Measurements from ENCODE around the gene TSPAN31. TPM values are rescaled to one million over a fixed set of nuclear protein-coding genes. Genes with fewer than 3 reads are reported as not detected.

The TSPAN31 gene
- total and polyA plus RNA-seq, 7 donors, result 12.0 to 85.8 (median 43.2) TPM

DNA sequence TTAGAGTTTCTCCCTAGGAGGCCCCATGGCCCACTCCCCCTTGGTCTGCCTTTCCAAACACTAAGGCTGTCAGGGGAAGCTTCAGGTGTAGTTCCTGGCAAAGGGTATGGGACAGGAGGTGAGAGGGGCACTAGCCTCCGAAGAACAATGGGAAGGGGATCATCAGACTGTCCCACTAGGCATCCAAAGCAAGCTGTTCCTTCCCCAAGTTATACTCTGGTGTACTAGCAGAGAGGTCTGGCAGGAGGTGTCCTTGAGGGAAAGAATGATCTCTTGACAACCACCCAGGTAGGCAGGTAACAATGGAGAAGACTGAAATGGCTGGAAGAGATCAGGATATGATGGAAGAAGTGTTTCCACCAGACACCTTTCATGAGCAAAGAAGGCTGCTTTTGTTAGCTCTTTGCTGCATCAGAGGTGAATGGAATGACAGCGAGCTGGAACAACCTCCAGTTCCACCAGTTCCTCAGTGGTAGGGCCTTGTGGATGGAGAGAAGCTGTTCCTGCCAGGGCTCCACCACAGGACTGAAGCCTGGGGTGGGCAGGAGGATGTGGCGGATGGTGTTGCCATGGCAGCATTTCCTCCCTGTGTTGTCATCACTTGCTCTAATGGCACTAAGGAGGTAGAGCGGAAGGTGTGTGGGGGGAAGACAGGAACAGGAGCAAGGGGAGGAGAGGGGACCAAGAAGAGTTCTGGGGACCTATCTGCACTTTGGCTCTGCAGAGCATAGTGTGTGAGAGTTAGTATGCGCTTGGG is 4.0 kb upstream of the TSPAN31 start:
- WGBS, 2 donors, result 42 to 71% methylated on average over 5 of the region's 5 CpGs
- H3K4me3 ChIP-seq, result no peak overlapping the region

GRCh38 chr12:57741413-57741789 is 3.4 kb upstream of the TSPAN31 start:
- Histone ChIP-seq H3K27ac (no peak overlapping the region), H3K9me3 (no peaks in the 10 kb centered on the region), H3K4me3 (peak overlapping the region in 2 of 4 donors; percentile 8 to 20), H3K36me3 (peaks cover 0 to 2% (median under 1%) of the 10 kb centered on the region in 4 donors), H3K27me3 (peaks cover 29 to 49% (median 29%) of the 10 kb centered on the region in 3 donors), H3K4me1 (peaks cover 0 to 43% (median 40%) of the 10 kb centered on the region in 4 donors)
- intact Hi-C loops (cut with DNase I), result no loop called here
- 35 to 75% methylated on average over 1 of the region's 1 CpG for WGBS, 2 donors
- no peak for DNase-seq
- no peak for TF ChIP-seq EP300 (IDR thresholded peaks at IDR 0.05)
- TF ChIP-seq POLR2A (IDR thresholded peaks at IDR 0.05), result no peak
- TF ChIP-seq, protein P1, sequence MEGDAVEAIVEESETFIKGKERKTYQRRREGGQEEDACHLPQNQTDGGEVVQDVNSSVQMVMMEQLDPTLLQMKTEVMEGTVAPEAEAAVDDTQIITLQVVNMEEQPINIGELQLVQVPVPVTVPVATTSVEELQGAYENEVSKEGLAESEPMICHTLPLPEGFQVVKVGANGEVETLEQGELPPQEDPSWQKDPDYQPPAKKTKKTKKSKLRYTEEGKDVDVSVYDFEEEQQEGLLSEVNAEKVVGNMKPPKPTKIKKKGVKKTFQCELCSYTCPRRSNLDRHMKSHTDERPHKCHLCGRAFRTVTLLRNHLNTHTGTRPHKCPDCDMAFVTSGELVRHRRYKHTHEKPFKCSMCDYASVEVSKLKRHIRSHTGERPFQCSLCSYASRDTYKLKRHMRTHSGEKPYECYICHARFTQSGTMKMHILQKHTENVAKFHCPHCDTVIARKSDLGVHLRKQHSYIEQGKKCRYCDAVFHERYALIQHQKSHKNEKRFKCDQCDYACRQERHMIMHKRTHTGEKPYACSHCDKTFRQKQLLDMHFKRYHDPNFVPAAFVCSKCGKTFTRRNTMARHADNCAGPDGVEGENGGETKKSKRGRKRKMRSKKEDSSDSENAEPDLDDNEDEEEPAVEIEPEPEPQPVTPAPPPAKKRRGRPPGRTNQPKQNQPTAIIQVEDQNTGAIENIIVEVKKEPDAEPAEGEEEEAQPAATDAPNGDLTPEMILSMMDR (IDR thresholded peaks at IDR 0.05), result no peak
- TF ChIP-seq POLR2AphosphoS5 (IDR thresholded peaks at IDR 0.05), result no peak

More for the DNA sequence above, 4.0 kb upstream of the TSPAN31 start:
- Histone ChIP-seq H3K36me3 (no peaks in the 10 kb centered on the region), H3K27ac (no peak overlapping the region), H3K4me1 (peaks cover 0 to 49% (median 42%) of the 10 kb centered on the region in 4 donors), H3K27me3 (peaks cover 33 to 54% (median 35%) of the 10 kb centered on the region in 3 donors), H3K9me3 (no peaks in the 10 kb centered on the region)
- DNase-seq, result no peak
- TF ChIP-seq POLR2A (IDR thresholded peaks at IDR 0.05) (no peak), POLR2AphosphoS5 (IDR thresholded peaks at IDR 0.05) (no peak), EP300 (IDR thresholded peaks at IDR 0.05) (no peak)
- TF ChIP-seq, protein P1 (IDR thresholded peaks at IDR 0.05), result no peak
- intact Hi-C loops (cut with DNase I), result no loop called here

- no peak for DNase-seq
- Histone ChIP-seq H3K27me3 (peaks cover 22 to 42% (median 22%) of the 10 kb centered on the region in 3 donors), H3K4me3 (peak overlapping the region in 2 of 4 donors; percentile 8 to 20), H3K4me1 (peaks cover 0 to 36% (median 33%) of the 10 kb centered on the region in 4 donors), H3K36me3 (peaks cover 0 to 8% (median 4%) of the 10 kb centered on the region in 4 donors), H3K9me3 (no peaks in the 10 kb centered on the region), H3K27ac (no peak overlapping the region)
- TF ChIP-seq POLR2AphosphoS5 (IDR thresholded peaks at IDR 0.05) (no peak), EP300 (IDR thresholded peaks at IDR 0.05) (no peak), POLR2A (IDR thresholded peaks at IDR 0.05) (no peak)
- TF ChIP-seq, protein P1 (IDR thresholded peaks at IDR 0.05), result no peak
- intact Hi-C loops (cut with DNase I), result no loop called here
- 31 to 41% methylated on average over 14 of the region's 14 CpGs for WGBS, 2 donors
These were observed 2.7 kb upstream of the TSPAN31 start for GRCh38 chr12:57741844-57742738.

- Histone ChIP-seq H3K27ac (peak overlapping the region in 2 of 4 donors; percentile 90 to 99), H3K36me3 (peaks cover 0 to 25% (median 17%) of the 10 kb centered on the region in 4 donors)
These were observed 1.1 kb upstream of the TSPAN31 start for GRCh38 chr12:57743769-57744168.

More at GRCh38 chr12:57743769-57744168, 1.1 kb upstream of the TSPAN31 start:
- TF ChIP-seq POLR2A (IDR thresholded peaks at IDR 0.05) (no peak), POLR2AphosphoS5 (IDR thresholded peaks at IDR 0.05) (no peak), EP300 (IDR thresholded peaks at IDR 0.05) (no peak)
- TF ChIP-seq, protein P1 (IDR thresholded peaks at IDR 0.05), result no peak
- H3K27me3 ChIP-seq, result peaks cover 5 to 25% (median 5%) of the 10 kb centered on the region in 3 donors
- H3K4me3 ChIP-seq, result no peak overlapping the region
- no peaks in the 10 kb centered on the region for H3K9me3 ChIP-seq
- DNase-seq, result no peak
- 55 to 79% methylated on average over 2 of the region's 2 CpGs for WGBS, 2 donors
- intact Hi-C loops (cut with DNase I), result no loop called here
- H3K4me1 ChIP-seq, result peaks cover 0 to 20% (median 17%) of the 10 kb centered on the region in 4 donors

Measured in sigmoid colon (tissue), 7 donors.